DMS153 treated with DMSO at 0.1 percent for 48 hours (cell line): ENCODE measurements around the gene METTL27.
"Not testable (repeated sequence)": the region's sequence is repeated elsewhere in the genome, so short reads cannot be mapped to it uniquely, and the experiment has no call there.

ENCODE experiments used
- DNase-seq: peaks from one replicate; lab custom pipeline; 2025; ENCODE audit not compliant: unreplicated experiment; lab: John Stamatoyannopoulos, UW

Gene METTL27

GRCh38 chr7:73839290-73839689 is 3.0 kb downstream of the METTL27 start:
- DNase-seq: no peak

DNA sequence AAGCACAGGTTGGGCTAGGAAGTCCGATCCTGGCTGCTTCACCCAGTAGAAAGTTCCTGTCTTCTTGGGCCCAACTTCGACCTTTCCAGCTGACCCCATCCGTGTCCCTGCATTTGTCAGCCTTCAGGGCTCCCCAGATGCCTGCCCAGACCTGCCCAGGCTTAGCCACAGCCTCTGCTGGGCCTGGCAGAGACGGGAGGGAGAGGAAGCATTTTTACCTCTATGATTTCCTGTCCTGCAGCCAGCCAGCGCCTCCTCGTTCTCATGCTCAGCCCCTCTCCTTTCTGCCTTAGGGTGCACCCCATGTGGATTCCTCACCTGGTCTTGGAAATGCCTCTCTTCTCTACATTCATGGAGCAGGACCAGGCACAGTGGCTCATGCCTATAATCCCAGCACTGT is 3.7 kb downstream of the METTL27 start:
- DNase-seq: no peak

- DNase-seq: not testable (repeated sequence)
Measured at GRCh38 chr7:73837167-73837566, 5.1 kb downstream of the METTL27 start.

GRCh38 chr7:73834626-73835191 is 7.6 kb downstream of the METTL27 start:
- no peak for DNase-seq

- no peak for DNase-seq
Measured at GRCh38 chr7:73833251-73833919, 8.9 kb downstream of the METTL27 start.

DNA sequence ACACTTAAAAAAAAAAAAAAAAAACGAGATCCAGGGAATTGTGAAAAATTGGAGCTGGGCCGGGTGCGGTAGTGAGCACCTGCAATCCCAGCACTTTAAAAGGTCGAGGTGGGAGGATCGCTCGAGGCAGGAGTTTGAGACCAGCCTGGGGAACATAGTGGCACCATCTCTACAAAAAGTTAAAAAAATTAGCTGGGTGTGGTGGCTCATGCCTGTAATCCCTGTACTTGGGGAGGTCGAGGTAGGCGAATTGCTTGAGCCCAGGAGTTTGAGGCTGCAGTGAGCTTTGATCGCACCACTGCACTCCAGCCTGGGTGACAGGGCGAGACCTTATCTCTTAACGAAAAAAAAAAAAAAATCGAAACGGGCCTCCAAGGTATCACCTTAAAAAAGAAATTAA is 9.5 kb downstream of the METTL27 start:
- no peak for DNase-seq

GRCh38 chr7:73831834-73832651 is 10.3 kb downstream of the METTL27 start:
- peak; percentile 79 for DNase-seq

GRCh38 chr7:73831584-73831833 is 10.8 kb downstream of the METTL27 start:
- no peak for DNase-seq

GRCh38 chr7:73830681-73831583 is 11.4 kb downstream of the METTL27 start, which contains the start of gene CLDN4:
Gene CLDN4, plus strand, starts transcription at chr7:73830996. Its CDS starts 206 bp downstream, at chr7:73831202.
- peak; percentile 85 for DNase-seq

DNA sequence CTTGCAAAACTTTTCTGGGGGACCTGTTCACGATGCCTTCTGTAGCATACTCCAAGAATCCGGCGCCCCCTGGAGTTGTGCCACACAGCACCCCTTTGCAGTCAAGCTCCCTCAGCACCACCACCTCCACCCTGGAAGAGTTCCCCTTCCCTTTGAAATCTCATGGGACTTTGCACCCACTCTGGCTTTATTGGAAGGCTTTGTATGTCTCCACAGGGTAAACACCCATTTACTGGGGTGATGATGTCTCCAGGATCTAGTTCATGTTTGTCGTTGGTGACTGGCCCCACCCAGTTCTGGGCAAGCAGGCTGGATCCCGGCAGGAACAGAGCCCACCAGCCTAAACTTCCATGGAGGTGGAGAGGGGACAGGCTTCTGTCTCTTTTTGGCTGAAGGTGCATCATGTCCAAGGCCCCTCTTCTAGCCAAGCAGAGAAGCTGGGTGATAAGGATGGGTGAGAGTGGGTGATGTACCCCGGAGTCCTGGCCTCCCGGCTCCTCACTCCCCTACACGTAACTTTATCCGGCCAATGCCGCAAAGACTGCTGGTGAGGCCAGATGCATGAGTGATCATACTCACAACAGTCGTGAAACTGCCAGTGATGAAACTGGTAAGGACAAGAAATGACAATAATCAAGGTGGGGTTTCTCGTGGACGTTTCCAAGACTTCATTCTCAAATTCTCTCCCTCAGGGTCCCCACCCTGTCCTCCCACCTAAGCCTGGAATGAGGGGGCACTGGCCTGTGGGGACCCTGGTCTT is 12.2 kb downstream of the METTL27 start:
- peak; percentile 68 for DNase-seq

DNA sequence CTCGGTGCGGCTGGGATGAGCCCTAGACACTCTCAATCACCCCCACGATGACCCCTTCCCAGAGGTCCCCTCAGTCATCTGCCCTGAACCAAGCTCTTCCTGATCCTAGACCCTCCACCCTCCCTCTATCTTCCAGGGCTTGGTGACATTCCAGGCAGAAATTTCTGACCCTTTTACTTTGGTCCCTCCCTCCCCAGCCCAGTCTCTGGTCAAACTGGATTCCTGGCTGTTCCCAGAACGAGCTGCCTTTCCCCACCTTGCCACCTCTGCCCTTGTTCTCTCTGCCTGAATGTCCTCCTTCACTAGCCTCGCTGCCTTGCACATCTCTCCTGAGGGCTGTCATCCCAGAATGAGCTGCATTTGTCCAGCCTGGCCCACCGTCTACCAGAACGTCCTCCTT is 12.8 kb downstream of the METTL27 start:
- no peak for DNase-seq

- no peak for DNase-seq
Measured at GRCh38 chr7:73828972-73829371, 13.3 kb downstream of the METTL27 start.

DNA sequence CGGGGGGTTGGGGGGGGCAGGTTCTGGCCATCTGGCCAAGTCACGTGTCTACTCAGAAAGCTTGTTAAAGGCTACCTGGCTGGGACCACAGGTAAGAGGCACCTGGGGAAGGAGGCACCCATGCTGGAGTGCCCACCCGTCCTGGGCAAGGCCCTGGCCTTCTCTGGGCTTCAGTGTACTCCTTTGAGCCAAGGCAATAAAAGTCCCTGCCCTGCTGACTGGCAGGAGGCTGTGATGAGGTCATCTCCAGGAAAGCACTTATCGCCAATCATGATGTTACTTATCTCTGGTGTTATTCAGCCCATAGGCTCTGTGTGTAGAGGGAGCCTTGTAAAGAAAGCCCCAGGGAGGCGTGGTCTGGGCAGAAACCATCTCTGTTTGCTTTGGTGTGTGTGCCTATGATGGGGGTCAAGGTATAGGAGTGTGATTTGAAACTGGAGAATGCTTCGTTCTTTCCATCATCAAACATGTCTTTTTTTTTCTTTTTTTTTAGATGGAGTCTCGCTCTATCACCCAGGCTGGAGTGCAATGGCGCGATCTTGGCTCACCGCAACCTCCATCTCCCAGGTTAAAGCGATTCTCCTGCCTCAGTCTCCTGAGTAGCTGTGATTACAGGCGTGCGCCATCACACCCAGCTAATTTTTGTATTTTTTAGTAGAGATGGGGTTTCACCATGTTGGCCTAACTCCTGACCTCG is 14.1 kb downstream of the METTL27 start:
- peak; percentile 99 for DNase-seq

GRCh38 chr7:73827567-73828106 is 14.7 kb downstream of the METTL27 start:
- peak; percentile 99 for DNase-seq

DNA sequence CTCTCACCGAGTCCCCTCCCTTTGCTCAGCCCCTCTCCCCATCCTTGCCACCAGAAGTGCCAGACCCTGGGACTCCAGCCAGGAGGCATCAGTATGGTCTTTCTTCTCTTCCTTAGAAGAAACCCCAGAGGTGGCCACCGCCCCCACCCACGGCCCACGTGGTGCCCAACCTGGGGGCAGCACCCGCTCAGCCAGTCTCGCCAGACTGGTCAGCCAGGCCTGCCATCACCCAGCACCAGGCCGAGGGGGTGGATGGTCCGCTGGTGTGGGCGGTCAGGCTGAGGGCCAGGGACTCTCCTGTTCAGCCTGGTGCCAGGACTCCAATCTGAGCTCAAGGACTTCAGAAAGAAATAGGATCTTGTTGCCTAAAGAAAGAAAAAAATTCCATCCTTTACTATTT is 17.3 kb downstream of the METTL27 start:
- no peak for DNase-seq

DNA sequence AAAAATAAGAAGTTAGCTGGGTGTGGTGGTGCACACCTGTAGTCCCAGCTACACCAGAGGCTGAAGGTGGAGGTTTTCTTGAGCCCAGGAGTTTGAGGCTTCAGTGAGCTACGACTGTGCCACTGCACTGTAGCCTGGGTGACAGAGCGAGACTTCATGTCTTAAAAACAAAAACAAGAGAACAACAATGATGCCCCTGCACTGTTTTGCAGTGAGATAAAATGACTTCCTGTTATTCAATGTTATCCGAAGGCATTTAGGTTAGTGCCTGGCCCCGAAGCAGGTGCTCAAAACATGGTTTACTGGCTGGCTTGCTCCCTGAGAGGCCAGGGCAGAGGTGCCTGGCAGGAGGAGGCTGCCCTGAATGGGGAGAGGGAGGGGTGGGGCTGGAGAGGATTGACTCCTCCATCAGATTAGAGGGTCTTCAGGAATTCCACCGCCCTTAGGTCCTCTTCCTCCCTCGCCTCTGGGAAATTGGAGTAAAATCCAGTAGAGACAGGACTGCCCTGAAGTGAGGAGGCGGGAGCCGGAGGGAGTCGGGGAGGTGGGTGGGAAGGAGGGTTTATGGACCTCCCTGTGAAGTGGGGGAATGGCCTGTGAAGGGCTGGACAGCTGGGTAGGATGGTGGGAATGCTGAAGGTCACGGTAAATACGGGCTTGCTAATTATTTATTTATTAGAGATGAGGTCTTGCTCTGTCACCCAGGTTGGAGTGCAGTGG is 18.3 kb downstream of the METTL27 start:
- DNase-seq: no peak

DNA sequence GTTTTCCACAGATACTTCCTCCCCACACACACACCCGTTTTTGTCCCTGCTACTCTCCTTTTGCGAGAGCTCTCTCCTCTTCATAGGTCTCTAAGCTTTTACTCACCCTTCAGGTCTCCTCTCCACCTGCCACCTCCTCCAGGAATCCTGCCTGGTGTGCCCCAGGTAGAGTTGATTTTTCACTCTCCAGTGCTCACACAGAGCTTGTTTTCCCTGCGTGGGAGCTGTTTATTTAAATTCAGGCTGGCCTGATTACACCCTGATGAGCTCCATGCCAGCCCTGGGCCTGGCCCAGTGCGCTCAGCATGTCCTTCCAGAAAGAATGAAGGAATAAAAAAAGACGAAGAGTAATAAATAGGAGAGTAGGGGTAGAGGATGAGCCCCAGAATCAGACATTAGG is 19.1 kb downstream of the METTL27 start:
- no peak for DNase-seq

- DNase-seq: peak; percentile 30
Measured at GRCh38 chr7:73822319-73823173, 19.8 kb downstream of the METTL27 start.
